Coronary artery (tissue), 2 donors: ENCODE data around the gene CCL20.

Experiments used
- DNase-seq: peaks from one replicate; pipeline ENCODE4 v3.0.0-alpha.2; 2017; ENCODE audit warnings: low spot score
- H3K27ac ChIP-seq, 2 donors: fragments of 200-600 bp; sonication (generic); one replicate each; pipeline ENCODE4 v1.5.1; 2016 to 2019
- H3K4me3 ChIP-seq: fragments of 200-600 bp; sonication (generic); 2 replicates; pipeline ENCODE4 v1.5.1; 2016; ENCODE audit warnings: mild to moderate bottlenecking, moderate library complexity
- TF ChIP-seq, protein P1 (sequence below): fragments of 200-600 bp; sonication (generic); IDR thresholded peaks from one replicate; pipeline ENCODE4 v1.5.1; 2019; ENCODE audit warnings: antibody characterized with exemption

Gene CCL20

DNA sequence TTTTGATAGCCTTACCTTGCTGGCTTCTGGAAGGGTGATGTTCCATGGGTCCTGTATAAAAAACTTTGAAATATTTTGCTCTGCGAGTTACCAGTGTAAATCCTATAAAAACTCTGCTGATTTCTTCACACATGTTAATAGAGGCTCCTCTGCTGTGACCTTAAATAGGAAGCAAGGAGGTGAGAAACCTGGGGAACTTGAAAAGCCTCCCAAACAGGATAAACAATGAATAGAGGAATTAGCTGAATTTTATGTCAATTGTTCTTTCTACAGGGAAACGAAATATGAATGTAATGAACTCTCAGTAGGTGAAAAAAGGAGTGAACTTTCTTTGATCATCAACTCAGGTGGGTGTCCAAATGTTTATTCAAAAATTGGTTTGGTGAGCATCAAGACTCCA lies 10.8 kb upstream of the CCL20 start:
- no peak for DNase-seq
- H3K27ac ChIP-seq = no peak overlapping the region
- TF ChIP-seq, protein P1, sequence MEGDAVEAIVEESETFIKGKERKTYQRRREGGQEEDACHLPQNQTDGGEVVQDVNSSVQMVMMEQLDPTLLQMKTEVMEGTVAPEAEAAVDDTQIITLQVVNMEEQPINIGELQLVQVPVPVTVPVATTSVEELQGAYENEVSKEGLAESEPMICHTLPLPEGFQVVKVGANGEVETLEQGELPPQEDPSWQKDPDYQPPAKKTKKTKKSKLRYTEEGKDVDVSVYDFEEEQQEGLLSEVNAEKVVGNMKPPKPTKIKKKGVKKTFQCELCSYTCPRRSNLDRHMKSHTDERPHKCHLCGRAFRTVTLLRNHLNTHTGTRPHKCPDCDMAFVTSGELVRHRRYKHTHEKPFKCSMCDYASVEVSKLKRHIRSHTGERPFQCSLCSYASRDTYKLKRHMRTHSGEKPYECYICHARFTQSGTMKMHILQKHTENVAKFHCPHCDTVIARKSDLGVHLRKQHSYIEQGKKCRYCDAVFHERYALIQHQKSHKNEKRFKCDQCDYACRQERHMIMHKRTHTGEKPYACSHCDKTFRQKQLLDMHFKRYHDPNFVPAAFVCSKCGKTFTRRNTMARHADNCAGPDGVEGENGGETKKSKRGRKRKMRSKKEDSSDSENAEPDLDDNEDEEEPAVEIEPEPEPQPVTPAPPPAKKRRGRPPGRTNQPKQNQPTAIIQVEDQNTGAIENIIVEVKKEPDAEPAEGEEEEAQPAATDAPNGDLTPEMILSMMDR = no peak
- H3K4me3 ChIP-seq = no peak overlapping the region

DNA sequence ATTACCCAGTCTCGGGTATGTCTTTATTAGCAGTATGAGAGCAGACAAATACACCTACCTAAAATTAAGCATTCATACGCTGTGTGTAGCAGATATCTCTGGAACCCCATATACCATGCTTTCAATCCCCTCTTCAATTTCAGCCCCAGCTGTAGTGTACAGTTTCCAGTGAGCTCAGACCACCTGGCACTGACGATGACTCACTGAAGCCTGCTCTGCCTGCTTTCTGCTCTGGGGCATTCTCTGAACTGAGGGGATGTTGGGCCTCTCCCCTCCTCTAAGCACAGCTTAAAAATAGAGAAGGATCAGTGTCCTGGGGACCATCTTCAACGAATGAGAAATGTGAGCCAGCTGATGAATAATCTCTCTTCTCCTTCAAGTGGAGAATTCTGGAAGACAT lies 8.7 kb upstream of the CCL20 start:
- TF ChIP-seq, protein P1 = no peak
- H3K27ac ChIP-seq = no peak overlapping the region
- H3K4me3 ChIP-seq = no peak overlapping the region
- no peak for DNase-seq

DNA sequence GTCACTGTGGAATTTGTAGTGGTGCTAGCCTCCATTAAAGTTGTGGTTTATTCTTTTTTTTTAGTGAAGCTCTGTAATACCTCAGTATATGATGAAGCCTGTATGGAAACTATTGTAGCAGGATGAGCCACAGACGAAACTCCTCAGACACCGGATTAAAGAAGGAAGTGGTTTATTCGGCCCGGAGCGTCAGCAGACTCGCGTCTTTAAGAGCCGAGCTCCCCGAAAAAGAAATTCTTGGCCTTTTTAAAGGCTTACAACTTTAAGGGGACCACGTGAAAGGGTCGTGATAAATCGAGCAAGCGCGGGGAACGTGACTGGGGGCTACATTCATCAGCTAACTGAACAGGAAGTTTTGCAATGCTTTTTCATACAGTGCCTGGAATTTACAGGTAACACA lies 8.1 kb upstream of the CCL20 start:
- DNase-seq = no peak
- no peak overlapping the region for H3K27ac ChIP-seq

DNA sequence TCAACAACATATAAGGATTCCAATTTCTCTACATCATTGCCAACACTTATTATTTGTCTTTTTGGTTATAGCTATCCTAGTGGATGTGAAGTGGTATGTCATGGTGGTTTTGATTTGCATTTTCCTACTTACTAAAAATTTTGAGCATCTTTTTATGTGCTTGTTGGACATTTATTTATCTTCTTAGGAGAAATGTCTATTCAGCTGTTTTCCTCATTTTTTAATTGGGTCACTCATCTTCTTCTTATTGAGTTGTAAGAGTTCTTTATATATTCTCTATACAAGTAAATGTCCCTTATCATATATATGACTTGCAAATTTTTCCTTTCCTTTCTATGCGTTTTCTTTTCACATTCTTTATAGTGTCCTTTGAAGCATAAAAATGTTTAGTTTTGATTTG lies 4.7 kb upstream of the CCL20 start:
- TF ChIP-seq, protein P1 = no peak
- no peak for DNase-seq
- H3K27ac ChIP-seq = no peak overlapping the region
- no peak overlapping the region for H3K4me3 ChIP-seq

More for the DNA sequence above, 8.1 kb upstream of the CCL20 start:
- no peak overlapping the region for H3K4me3 ChIP-seq
- TF ChIP-seq, protein P1 = no peak

DNA sequence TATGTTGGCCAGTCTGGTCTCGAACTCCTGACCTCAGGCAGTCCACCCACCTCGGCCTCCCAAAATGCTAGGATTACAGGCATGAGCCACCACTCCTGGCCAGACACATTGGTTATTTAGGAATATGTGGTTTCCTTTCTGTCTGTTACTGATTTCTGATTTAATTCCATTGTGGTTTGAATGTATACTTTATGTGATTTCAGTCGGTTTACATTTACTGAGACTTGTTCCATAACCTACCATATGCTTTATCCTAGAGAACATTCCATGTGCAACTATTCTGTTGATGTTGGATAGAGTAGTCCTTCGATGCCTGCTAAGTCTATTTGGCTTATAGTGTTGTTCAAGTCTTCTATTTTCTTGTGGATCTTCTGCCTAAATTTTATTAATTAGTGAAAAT lies 1.6 kb upstream of the CCL20 start:
- TF ChIP-seq, protein P1 = no peak
- no peak for DNase-seq

DNA sequence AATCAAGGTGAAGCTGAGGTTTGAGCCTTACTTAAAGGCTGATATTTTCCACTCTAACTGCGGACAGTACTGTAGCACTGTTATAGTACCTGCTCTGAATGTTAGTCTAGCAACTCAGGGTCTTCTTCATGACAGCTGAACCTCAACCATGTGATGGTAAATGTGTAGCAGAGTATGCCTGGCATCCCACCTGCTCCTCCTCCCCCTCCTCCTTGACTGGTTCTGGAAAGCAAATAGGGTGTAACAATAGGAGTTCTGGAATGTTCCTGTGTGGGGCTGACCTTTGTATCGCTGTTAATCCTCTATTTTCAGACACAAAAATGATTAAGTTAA lies 447 bp upstream of the CCL20 start:
- DNase-seq = no peak
- H3K4me3 ChIP-seq = no peak overlapping the region
- H3K27ac ChIP-seq = no peak overlapping the region
- TF ChIP-seq, protein P1 = no peak

More for the DNA sequence above, 1.6 kb upstream of the CCL20 start:
- no peak overlapping the region for H3K4me3 ChIP-seq
- no peak overlapping the region for H3K27ac ChIP-seq

DNA sequence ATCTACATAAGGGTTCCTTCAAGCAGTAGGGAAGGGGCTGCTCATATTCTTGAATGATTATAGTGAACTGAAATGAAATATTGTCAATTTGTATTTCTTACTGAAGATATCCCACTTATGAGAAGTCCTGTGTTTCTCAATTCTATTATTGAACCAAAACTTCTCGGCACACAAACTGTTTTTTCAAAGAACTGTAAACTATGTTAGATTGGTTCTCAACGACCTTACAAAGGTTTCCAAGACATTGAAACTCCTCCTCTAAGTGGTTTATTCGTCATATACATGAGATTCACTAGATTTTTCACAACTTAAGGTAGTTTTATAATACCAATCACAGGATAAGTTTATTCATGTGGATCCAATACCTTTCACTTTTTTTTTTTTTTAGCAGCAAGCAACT lies 1.4 kb downstream of the CCL20 start:
- DNase-seq = no peak
- Histone ChIP-seq H3K27ac (no peak overlapping the region), H3K4me3 (no peak overlapping the region)
- TF ChIP-seq, protein P1 = no peak
